GM12891 (cell line): ENCODE data around the gene PKD2L2.
"Not testable (repeated sequence)": the region's sequence is repeated elsewhere in the genome, so short reads cannot be mapped to it uniquely, and the experiment has no call there.

Experiments used
- POLR2A ChIP-seq: IDR thresholded peaks from 2 replicates; pipeline ENCODE4 v1.6.1; 2011; ENCODE audit warnings: low read depth, low read length, control low read depth
- POLR2AphosphoS5 ChIP-seq: IDR thresholded peaks from 2 replicates; pipeline ENCODE4 v1.6.1; 2011; ENCODE audit warnings: low read depth, low read length, control low read depth
- TAF1 ChIP-seq: IDR thresholded peaks from 2 replicates; pipeline ENCODE4 v1.6.1; 2011; ENCODE audit warnings: low read depth, low read length, control low read depth

DNA sequence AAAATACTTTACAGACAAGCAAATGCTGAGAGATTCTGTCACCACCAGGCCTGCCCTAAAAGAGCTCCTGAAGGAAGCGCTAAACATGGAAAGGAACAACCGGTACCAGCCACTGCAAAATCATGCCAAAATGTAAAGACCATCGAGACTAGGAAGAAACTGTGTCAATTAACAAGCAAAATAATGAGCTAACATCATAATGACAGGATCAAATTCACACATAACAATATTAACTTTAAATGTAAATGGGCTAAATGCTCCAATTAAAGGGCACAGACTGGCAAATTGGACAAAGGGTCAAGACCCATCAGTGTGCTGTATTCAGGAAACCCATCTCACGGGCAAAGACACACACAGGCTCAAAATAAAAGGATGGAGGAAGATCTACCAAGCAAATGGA is 81.1 kb downstream of the PKD2L2 start:
- not testable (repeated sequence) for TF ChIP-seq POLR2AphosphoS5, POLR2A, TAF1
